Suprapubic skin (tissue), 4 donors: Measurements from ENCODE around the gene MAML2.

Source experiments
- CTCF ChIP-seq, 2 donors: fragments of 200-600 bp in 1 of 2; fragments of 450-650 bp in 1 of 2; sonication (generic) in 1 of 2; IDR thresholded peaks; one replicate each; pipeline ENCODE4 v1.5.1; 2016 to 2019; ENCODE audit warnings: antibody characterized with exemption in 2 of 2, mild to moderate bottlenecking in 1 of 2, moderate library complexity in 1 of 2
- POLR2A ChIP-seq, 2 donors: fragments of 450-650 bp; IDR thresholded peaks; one replicate each; pipeline ENCODE4 v1.6.1; 2017; ENCODE audit warnings: antibody characterized with exemption in 2 of 2, mild to moderate bottlenecking in 2 of 2, moderate library complexity in 2 of 2
- POLR2AphosphoS5 ChIP-seq, 3 donors: sonication (generic); formaldehyde crosslinking; IDR thresholded peaks; one replicate each; pipeline ENCODE4 v1.6.1; 2017; ENCODE audit warnings: antibody characterized with exemption in 3 of 3

DNA sequence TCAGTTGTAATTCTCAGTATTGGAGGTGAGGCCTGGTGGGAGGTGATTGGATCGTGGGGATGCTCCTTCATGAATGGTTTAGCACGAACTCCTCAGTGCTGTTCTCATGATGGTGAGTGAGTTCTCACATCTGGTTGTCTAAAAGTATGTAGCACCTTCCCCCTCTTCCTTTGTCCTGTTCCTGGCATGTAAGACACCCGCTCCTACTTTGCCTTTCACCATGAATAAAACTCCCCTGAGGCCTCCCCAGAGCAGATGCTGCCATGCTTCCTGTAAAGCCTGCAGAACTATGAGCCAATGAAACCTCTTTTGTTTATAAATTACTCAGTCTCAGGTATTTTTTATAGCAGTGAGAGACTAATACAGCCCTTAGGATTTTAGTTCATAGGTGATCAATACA lies 191.5 kb downstream of the MAML2 start:
- TF ChIP-seq POLR2A (IDR thresholded peaks at IDR 0.05): no peak
- no peak for TF ChIP-seq CTCF (IDR thresholded peaks at IDR 0.05)
- no peak for TF ChIP-seq POLR2AphosphoS5 (IDR thresholded peaks at IDR 0.05)
